ENCODE data around the gene EPB41L4A.

DNA sequence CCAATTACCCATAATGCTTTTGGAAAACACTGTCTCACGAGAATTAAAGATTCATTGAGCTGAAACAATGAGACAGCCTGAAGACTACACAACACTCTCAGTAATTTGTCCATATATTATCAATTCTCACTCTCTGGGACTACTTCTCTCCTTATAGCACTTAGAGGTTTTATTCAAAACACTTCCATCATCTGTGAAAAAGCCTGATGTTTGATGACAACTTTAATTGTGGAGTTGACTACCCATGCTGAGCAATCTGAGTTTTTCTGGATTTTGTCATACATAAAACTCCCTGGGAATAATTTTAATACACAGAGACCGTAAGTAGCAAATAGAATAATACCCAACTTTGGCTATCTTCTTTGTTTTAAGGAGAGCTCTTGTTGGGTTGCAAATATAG is 305.5 kb downstream of the EPB41L4A start:
- no peak for TF ChIP-seq POLR2A (IDR thresholded peaks at IDR 0.05)
- TF ChIP-seq, protein P1, sequence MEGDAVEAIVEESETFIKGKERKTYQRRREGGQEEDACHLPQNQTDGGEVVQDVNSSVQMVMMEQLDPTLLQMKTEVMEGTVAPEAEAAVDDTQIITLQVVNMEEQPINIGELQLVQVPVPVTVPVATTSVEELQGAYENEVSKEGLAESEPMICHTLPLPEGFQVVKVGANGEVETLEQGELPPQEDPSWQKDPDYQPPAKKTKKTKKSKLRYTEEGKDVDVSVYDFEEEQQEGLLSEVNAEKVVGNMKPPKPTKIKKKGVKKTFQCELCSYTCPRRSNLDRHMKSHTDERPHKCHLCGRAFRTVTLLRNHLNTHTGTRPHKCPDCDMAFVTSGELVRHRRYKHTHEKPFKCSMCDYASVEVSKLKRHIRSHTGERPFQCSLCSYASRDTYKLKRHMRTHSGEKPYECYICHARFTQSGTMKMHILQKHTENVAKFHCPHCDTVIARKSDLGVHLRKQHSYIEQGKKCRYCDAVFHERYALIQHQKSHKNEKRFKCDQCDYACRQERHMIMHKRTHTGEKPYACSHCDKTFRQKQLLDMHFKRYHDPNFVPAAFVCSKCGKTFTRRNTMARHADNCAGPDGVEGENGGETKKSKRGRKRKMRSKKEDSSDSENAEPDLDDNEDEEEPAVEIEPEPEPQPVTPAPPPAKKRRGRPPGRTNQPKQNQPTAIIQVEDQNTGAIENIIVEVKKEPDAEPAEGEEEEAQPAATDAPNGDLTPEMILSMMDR (IDR thresholded peaks at IDR 0.05) = no peak

All from adrenal gland (tissue), 5 donors.